GM11168 (cell line): ENCODE data around the gene SNX33.
"Not testable (repeated sequence)": the region's sequence is repeated elsewhere in the genome, so short reads cannot be mapped to it uniquely, and the experiment has no call there.

ENCODE experiments used
- in situ Hi-C: fragments of 300-500 bp; cut with MboI; formaldehyde crosslinking; loops from one replicate; pipeline ENCODE4 v1.12.0; 2022; ENCODE audit warnings: low sequenced_read_pairs; ENCODE audit not compliant: unreplicated experiment

SNX33 gene, protein sequence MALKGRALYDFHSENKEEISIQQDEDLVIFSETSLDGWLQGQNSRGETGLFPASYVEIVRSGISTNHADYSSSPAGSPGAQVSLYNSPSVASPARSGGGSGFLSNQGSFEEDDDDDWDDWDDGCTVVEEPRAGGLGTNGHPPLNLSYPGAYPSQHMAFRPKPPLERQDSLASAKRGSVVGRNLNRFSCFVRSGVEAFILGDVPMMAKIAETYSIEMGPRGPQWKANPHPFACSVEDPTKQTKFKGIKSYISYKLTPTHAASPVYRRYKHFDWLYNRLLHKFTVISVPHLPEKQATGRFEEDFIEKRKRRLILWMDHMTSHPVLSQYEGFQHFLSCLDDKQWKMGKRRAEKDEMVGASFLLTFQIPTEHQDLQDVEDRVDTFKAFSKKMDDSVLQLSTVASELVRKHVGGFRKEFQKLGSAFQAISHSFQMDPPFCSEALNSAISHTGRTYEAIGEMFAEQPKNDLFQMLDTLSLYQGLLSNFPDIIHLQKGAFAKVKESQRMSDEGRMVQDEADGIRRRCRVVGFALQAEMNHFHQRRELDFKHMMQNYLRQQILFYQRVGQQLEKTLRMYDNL

DNA sequence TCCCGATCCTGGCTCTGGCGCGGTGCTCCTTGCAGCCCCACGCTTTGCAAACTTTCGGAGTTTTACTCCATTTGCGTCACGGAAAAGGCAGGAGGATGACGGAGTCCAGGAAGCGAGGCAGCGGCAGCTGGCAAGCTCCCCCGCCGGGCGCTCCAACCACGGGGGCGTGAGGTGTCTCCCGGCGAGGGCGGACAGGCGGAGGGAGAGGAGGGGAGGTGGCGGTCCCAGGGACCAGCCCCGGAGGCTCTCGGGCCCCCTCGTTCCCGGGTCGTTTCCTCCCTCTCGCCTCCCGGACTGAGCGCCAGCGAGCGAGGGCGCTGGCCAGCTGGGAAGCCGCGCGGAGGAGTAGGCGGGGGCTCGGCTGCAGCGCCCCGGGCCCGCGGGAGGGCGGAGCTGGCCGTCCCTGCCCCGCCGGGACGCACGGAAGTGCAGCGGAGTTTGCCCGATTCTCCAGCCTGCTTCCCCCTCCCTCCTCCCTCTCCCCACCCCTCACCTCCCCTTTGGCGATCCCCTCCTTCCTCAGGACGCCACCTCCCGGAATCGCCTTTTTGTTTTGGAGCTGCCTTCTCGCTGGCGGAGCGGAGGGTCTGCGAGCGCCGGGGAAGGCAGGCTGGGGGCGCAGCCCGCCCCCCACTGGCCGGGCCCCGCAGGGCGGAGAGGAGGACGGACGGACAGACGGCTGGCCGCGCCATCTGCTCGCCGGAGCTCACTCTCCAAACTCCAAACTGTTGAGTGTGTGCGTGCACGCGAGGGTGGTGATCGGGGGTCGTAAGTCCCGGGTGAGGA lies at the start of gene SNX33:
Gene SNX33 (plus strand): TSS at position 543 of the 786 bp plus-strand sequence. CDS start 1,191 bp downstream, outside the sequence.
- in situ Hi-C loops: no loop called here

DNA sequence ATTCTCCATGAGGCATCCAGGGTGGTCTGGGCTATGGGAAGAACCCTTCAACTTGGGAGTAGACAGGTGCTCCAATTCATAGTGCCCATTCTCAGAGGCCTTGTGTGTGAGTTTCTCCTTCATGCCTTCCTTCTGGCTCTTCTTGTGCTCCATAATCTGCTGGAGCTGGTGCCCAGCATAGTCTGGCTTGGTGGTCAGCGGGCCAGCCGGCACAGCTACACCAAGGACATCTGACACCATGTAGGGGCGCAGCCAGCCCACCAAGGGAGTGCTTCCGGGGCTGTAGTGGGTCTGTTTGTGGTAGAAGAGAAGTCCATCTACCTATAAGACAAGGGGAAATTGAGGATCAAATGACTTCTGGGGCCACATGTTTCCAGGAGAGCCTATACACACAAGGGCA lies 49.4 kb upstream of the SNX33 start:
- in situ Hi-C loops: no loop called here

DNA sequence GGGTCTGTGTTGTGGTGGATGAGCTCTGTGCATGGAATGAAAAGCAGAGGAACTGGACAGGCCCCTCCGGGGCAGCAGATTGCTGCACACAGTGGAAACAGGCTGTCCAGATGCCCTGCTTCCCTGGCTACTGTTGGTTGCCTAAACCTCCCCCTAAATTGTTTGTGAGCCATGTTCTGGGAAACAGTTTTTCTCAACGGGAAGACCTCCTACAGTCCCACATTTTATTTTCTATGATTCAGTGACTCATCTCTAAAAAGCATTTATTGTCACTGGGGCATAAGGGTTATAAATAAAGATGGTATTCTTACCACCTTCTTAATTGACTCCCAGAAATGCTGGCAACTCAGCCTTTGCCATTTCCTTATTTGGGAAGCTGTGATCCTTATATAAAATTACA lies 48.3 kb upstream of the SNX33 start:
- in situ Hi-C loops: no loop called here

DNA sequence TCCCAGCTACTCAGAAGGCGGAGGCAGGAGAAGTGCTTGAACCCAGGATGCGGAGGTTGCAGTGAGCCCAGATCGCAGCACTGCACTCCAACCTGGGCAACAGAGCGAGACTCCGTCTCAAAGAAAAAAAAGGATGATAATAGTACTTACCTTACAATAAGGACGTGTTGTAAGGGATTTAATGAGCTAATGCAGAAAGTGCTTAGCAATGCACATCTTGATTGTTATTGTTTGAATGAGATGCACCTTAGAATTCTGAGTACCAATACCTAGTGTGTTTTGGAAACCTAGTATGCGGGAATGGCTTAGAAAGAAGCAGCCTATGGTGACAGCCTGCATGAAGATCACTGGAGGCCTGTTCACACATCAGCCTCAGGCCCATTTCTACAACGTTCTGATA lies 41.7 kb upstream of the SNX33 start:
- in situ Hi-C loops: no loop called here

DNA sequence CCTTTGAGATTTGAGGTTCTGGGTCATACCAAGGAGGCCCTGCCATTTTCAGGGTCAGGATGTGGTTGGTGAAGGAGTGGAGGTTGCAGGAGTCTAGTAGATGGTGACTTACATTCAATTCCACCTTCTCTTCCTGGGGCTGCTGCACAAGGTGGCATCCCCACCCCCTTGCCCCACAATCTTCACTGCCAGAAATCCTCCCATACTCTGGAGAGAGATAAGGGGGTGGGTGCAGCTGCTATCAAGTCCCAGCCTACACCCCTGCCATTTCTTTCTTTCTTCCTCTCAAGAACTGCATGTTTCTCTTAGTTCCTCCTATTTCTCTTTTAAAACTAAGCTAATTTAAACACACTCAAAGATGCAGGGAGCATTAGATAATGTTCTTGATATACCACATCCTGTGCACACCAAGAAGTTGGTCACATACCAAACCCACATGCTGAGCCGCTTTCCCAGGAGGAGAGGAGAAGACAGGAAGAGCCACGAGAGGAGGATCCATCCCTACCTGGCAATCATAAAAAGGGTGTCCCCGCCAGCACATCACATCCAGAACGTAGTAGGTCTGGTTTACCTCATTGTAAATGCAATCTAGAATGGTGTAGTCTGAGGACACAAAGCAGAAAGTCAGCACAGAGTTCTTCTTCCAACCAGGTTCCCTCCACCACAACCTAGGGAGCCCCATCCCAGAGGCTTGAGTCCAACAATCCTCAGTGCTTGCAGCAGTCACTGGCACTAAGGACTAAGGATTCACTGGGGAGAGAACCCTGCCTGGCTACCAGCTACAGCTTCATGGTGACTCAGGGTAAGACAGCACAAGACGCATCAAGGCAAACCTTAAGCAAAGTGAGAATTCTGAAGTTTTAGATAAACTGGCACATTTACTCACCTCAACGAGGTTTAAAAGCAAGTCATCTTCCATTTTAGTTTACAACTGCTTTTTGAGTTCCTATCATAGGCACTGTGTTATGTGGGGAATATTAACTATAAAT lies 40.7 kb upstream of the SNX33 start:
- in situ Hi-C loops: no loop called here

DNA sequence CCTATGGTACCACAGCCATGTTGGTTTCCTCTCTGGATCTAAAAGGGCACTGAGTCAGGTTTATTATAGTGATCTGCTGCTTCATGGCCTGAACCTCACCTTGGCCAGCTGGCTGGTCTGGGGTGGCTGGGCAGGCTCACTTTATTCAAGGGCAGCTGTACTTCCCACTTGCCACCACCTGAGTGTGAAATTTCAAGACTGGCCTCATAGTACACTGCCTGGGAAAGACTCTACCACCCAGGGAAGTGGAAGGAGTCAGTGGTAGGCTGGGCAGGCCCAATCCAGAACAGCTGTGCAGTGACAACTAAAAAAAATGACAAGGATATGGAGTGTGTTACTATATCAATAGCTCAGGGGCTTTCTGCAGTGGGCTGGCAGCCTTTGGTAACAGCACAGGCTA lies 30.9 kb upstream of the SNX33 start:
- in situ Hi-C loops: no loop called here

DNA sequence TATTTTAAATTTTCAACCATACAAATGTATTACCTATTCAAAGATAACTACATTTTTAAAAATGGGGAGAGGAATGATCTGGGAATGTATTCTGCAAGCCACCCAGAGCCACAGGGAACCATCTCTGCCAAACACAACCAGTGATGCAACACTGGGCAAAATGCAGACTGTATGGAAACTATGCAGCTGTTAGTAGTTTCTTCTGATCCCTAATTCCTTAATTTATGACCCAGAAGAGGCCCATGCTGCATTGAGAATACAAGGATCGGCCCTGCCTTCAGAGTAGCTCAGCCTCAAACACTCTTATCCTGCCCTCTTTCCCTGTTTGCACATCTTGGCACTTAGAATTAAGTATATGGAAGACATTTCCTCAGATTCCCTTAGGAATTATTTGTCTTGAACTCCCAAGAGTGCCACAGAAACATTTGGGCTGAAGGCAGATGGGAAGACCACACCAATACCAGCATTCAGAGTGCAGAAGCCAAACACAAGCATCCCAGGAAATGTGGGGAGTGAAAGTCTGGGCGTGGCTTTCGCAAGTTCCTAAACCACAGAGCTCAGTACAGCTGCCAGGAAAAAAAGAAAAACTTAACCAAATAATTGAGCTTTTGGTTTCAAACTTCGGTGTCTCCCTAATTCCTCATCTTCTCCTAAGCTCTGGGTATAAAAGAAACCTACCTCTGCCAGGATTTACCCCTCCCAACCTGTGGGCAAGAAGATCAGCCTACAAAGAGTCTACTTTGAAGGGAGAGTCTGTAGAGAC lies 27.5 kb upstream of the SNX33 start:
- in situ Hi-C loops: no loop called here

DNA sequence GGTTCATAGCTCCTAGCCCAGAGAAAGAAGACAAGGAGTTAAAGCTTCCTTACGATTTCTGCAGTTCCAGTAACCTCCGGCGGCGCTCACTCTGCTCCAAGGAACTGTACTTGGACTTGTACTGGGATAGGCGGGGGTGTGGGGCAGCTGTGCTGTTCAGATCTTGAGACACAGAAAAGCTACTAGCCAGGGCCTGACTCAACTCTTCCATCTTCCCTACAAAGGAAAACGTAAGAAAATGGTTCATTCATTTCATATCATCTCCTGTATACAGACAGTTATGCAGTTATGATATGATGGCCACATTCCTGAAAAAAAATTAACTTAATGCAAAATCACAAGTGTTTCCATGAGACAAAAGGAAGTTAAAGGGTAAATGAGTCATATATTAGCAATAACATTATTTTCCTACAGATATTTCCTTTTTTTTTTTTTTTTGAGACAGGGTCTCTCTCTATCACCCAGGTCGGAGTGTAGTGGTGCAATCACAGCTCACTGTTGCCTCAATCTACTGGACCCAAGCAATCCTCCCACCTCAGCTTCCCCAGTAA lies 26.8 kb upstream of the SNX33 start:
- in situ Hi-C loops: no loop called here

DNA sequence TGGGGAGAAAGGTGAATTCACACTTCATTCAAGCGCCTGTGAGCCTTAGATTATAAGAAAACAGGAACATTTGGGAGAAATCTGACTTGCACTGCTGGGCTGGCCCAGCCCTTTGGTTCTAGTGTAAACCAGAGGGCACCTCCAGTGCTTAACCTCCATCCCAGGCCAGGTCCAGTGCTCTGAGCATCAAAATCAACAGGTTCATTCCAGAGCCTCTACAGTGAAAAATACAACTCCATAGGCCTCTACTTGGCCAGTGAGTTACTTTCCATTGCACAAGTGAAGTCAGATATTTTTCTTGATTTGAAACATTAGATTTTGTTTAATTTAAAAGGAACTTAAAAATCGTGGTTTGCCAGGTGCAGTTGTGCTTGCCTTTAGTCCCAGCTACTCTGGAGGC lies 25.2 kb upstream of the SNX33 start:
- in situ Hi-C loops: no loop called here

DNA sequence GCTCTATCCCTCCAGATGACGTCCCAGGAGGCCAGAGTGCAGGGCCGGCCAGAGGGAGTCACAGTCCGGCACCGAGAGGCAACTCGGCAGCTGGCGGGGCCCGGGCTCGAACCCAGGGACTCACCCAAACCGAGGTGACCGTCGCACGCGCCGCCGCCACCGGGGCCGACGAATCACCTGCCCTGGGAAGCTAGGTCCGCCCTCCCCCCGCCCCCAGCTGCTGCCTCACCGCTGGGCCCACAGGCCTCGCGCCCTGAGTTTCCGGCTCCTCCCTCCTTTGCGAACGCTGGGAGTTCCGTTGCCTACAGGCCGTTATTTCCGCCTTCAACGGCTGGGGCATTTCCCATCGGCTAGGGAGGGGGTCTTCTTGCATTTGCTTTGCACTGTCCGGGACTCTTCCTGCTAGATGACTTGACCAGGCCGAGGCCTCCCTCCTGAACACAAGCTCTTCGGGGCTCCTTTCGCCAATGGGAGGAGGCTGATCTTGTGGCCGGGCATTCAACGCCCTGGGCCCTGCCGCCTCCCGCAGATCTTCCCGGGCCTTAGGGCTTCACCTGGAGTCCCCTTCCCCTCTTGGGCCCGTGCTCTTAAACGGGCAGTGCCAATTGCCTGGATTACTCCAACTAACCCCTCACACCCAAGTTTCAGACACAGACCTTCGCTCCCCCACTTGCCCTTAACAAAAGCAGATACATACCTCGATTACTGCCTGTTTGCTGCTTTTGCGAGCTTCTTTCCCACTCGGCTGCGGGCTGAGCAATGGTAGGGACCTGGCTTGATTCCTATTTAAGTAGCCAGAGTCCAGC lies 22.0 kb upstream of the SNX33 start, which contains the start of gene SNUPN:
Gene SNUPN (minus strand): TSS at position 184 of the 806 bp plus-strand sequence. CDS start 4,674 bp downstream, outside the sequence.
- in situ Hi-C loops: no loop called here

DNA sequence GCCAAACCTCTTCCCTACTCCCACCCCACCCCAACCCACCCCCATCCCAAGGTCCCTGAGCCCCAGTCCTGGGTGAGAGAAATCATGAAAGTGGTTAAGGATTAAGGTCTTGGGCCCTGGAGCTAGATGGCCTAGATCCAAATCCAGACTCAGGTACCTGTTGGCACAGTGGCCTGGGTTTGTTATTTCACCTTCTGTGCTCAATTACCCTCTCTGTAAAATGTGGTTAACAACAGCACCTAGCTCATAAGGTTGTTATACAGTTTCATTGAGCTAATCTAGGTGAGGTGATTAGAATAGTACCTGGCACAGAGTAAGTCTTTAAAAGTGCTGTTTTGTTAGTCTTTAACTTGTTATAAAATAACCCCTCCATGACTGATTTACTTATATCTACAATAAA lies 15.8 kb upstream of the SNX33 start:
- in situ Hi-C loops: no loop called here

DNA sequence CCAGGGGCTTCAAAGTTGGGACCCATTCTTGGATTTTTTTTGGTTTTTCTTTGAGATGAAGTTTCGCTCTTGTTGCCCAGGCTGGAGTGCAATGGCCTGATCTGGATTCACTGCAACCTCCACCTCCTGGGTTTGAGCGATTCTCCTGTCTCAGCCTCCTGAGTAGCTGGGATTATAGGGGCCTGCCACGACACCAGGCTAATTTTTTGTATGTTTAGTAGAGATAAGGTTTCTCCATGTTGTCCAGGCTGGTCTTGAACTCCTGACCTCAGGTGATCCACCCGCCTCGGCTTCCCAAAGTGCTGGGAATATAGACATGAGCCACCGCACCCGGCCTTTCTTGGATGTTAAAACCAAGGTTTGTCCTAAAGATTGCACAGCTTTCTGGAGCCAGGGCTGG lies 13.8 kb upstream of the SNX33 start:
- in situ Hi-C loops: not testable (repeated sequence)

DNA sequence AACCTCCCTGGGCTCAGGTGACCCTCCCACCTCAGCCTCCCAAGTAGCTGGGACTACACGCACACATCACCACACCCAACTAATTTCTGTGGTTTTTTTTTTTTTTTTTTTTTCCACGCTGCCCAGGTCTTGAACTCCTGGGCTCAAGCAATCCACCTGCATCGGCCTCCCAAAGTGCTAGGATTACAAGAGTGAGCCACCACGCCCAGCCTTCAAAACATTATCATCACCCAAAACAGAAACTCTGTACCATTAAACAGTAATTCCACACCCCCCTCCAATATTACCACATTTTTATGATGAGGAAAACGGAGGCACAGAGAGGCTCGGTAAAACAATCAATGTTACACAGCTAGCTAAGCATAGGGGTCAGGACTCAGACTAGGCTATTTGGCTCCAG lies 11.7 kb upstream of the SNX33 start:
- in situ Hi-C loops: no loop called here

DNA sequence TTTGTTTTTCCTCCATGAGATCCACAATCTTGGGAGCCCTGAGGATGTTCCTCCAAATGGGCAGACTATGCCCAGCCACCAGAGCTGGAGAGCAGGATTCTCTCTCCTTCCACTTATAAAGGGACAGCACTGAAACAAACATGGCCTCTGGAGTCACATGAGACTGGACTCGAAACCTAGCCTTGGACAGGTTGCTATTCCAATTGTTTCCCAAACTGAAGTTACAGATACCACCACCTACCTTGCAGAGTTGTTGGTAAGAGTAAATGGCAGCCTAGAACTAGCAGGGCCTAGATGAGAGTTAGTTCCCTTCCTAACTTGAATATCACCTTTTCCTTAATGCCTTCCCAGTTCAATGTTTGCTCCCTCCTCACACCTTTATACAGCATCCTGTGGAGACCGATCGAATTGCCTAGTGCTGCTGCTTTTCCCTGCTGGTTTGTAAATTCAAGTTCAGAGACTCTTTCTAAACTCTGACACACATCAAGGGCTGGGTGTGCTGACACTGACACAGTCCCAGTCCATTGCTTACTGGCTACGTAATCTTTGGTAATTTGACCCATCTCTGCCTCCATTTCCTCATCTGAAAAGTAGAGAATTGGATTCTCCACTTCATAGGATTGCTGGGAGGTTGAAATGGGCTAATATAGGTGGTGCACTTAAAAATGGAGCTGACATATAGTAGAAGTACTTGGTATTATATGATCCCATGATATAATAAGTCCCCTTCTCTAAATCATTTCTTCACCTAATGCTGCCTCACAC lies 10.3 kb upstream of the SNX33 start:
- in situ Hi-C loops: no loop called here

DNA sequence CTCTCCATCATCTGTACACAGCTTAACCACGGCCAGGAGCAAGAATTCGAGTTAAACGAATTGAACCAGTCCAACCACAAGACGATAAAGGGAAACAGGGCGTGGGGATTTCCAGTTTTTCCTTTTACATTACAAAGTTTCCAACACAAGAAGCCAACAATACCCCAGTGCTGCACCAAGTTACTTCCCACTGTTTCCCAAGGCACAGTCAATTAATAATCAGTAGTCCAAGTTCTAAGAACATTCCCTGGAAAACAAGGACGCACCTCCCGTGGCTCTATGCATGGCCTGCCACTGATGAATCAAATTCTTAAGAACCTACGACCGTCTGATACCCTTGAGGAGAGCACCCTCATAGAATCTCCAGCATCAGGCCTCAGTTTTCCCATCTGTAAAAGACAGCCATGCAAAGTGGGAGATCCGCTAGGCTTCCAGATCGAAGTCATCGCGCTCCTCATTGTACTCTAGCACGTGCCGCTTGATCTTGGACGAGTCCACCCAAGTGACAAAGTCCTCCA lies 8.5 kb upstream of the SNX33 start:
- in situ Hi-C loops: no loop called here

DNA sequence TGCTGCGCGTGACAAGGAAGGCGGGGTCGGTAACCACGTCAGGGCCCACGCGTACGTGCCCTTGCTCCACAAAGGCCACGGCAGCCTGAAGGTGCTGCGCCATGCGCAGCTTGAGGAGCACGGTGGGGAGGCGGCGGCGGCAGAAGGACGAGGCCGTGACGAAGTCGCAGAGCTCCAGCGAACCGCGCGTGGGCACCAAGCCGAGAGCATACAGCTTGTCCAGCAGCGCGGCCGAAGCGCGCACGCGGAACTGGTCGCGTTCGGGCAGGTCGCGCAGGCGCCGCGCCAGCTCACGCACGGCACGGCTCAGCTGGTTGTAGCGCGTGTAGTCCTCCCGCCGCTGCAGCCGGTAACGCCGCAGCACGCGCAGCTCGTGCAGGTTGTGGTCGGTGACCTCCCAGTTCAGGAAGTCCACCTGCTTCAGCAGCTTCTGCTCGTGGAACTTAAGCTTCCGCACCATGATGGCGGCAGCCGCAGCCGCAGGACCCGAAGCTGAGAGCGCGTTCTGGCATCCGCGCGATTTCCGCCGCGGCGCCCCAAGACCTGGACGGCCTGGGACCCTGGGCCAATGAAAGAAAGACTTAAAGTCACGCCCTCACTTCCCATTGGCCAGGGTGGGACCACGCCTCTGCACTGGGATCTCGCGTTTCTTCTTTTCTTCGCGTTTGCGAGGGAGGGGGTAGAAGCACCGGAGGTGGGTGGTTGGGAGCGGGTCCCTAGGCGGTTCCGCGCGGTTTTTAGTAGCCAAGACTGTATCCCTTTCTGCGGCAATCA lies 7.8 kb upstream of the SNX33 start, which contains the start of gene IMP3:
Gene IMP3 (minus strand): TSS at position 516 of the 774 bp plus-strand sequence. CDS start 56 bp downstream, at position 460.
- in situ Hi-C loops: no loop called here
